Cardiac ventricle fibroblast (primary cell): Measurements from ENCODE around the gene PPFIA2. TPM values are rescaled to one million over a fixed set of nuclear protein-coding genes. Genes with fewer than 3 reads are reported as not detected.

Experiments
- total RNA-seq: library from RNA; depleted of rRNA; stranded (reverse); fragments of >200 nt; gene quantifications from 2 replicates; pipeline ENCODE4 v1.2.3, GENCODE V29; 2015

The PPFIA2 gene
- 0.64 TPM in 1 of 2 replicates, not detected in the other for total RNA-seq

GRCh38 chr12:81759190-81760051 lies at the start of gene PPFIA2:
PPFIA2 (minus strand) TSS chr12:81759350.

